ENCODE measurements around the gene MUC5B. TPM values are rescaled to one million over a fixed set of nuclear protein-coding genes. Genes with fewer than 3 reads are reported as not detected.
A peak's percentile ranks its signal among the peaks of the same experiment; 100 is the strongest.

Gene MUC5B
- total RNA-seq, 1 donor from 2014 or later, result not detected

GRCh38 chr11:1310318-1310687, 87.4 kb downstream of the MUC5B start:
- Mint-ChIP-seq H3K27ac (peak overlapping the region; percentile 26), H3K36me3 (ENCODE audit: insufficient read depth) (peaks cover 3% of the 10 kb centered on the region), H3K27me3 (peaks cover 24% of the 10 kb centered on the region), H3K4me1 (ENCODE audit: low read depth) (peaks cover 15% of the 10 kb centered on the region), H3K9me3 (ENCODE audit: low read depth) (peaks cover 16% of the 10 kb centered on the region), H3K4me3 (ENCODE audit: low read depth) (peak overlapping the region; percentile 78)
- no peak for DNase-seq (ENCODE audit: low spot score, unreplicated experiment)
- no peak for TF ChIP-seq CTCF (IDR thresholded peaks at IDR 0.05; ENCODE audit: unreplicated experiment)

DNA sequence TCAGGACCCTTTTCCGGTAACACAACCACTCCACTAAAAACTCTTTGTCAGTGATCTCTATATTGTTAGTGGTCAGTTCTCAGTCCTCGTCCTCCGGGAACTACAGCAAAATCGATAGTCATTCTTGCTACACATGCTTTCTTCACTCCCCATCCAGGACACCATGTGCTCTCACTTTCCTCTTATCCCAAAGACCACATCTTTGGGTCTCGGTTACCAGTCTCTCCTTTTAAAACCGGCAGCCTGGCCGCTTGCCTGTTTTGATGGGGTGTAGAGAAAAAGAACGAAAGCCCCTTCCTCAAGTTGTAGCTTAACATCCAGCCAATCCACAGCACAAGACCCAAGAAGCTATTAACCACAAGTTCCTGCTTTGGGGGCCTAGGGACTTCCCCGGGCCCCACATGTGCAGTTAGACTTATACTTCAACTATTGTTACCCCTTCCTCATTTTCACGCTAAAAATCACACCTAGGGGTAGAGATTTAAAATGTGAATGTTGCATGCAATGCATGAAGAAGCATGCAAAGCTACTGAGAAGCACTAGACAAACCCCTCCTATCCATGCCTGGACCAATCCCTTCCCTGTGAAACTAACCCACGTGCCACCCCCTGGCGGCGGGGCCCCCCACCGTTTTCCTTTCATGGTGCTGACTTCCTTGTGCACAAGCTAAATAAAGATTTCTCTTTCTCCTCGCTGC, 88.1 kb downstream of the MUC5B start:
- Mint-ChIP-seq H3K4me1 (ENCODE audit: low read depth) (peaks cover 11% of the 10 kb centered on the region), H3K27ac (peak overlapping the region; percentile 26), H3K9me3 (ENCODE audit: low read depth) (peaks cover 16% of the 10 kb centered on the region), H3K36me3 (ENCODE audit: insufficient read depth) (peaks cover 3% of the 10 kb centered on the region), H3K4me3 (ENCODE audit: low read depth) (peak overlapping the region; percentile 78), H3K27me3 (peaks cover 28% of the 10 kb centered on the region)
- no peak for DNase-seq (ENCODE audit: low spot score, unreplicated experiment)
- no peak for TF ChIP-seq CTCF (IDR thresholded peaks at IDR 0.05; ENCODE audit: unreplicated experiment)

Small RNA genes lying within 50 kb of the gene (microRNA-seq; reads per million reads assigned to microRNA genes)
- gene MIR6744 (ENCODE audit: borderline number of aligned reads, unreplicated experiment), result not detected

Other genes with a start within 250 kb of the MUC5B start
- 1.6 and 1.9 TPM in 2 replicates for gene MUC6, start 186.3 kb upstream of the MUC5B start, total RNA-seq
- gene MUC2, start 148.2 kb upstream of the MUC5B start, total RNA-seq, result not detected in 2 replicates
- gene MUC5AC, start 65.1 kb upstream of the MUC5B start, total RNA-seq, result 0.02 TPM in 1 of 2 replicates, not detected in the other
- gene TOLLIP, start 86.6 kb downstream of the MUC5B start, total RNA-seq, result 41.2 and 44.4 TPM in 2 replicates
- gene BRSK2, start 166.9 kb downstream of the MUC5B start, total RNA-seq, result 49.2 and 53.2 TPM in 2 replicates

Measured in progenitor cell of endocrine pancreas (in vitro differentiated cells).